ENCODE measurements around the gene GLI1.

DNA sequence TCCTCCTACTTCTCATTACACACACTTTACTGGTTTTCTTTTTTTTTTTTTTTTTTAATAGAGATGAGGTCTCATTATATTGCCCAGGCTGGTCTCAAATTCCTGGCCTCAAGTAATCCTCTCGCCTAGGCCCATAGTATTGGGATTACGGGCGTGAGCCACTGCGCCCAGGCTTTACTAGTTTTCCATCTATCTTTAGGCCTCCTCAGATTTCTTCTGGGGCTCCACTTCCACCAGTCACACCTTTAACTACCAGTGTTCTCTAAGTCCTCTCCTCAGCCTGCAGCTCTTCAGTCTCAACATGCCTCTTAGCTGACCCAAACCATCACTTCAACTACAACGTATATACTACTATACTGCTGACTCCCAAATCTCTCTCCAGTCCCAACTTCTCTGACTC, 39.1 kb upstream of the GLI1 start:
- TF ChIP-seq POLR2A (IDR thresholded peaks at IDR 0.05; ENCODE audit: low read depth, low read length) = no peak
- no peak for TF ChIP-seq POLR2AphosphoS5 (IDR thresholded peaks at IDR 0.05; ENCODE audit: low read depth, low read length)
- no peak for TF ChIP-seq TAF1 (IDR thresholded peaks at IDR 0.05; ENCODE audit: borderline replicate concordance, low read depth, low read length)

Data from GM12892 (cell line).